ENCODE data around the gene ADNP2. TPM values are rescaled to one million over a fixed set of nuclear protein-coding genes. Genes with fewer than 3 reads are reported as not detected.

The ADNP2 gene
- total RNA-seq, 1 donor from 2014 or later: 33.9 TPM

DNA sequence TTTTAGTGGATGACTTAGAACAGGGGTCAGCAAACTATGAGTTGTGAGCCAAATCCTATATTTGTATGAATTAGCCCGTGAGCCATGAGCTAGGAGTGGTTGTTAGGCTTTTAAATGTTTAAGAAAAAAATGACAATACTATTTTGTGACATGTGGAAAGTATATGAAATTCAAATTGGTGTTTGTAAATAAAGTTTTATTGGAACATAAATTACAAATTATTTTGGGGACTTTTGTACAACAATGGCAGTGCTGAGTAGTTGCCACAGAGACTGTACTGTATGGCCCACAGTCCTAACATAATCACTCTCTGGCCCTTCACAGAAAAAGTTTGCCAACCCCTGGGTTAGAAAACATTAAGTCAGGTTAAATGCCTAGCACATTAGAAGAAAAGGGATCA, 26.1 kb downstream of the ADNP2 start:
- no peak for TF ChIP-seq CTCF (IDR thresholded peaks at IDR 0.05; ENCODE audit: unreplicated experiment)
- no peak for DNase-seq (ENCODE audit: low spot score in 2 of 2, unreplicated experiment in 2 of 2)
- H3K36me3 Mint-ChIP-seq: peaks cover 47% of the 10 kb centered on the region
- H3K9me3 Mint-ChIP-seq: no peaks in the 10 kb centered on the region
- H3K27ac Mint-ChIP-seq: no peak overlapping the region
- H3K27me3 Mint-ChIP-seq (ENCODE audit: low read depth): no peaks in the 10 kb centered on the region
- H3K4me3 Mint-ChIP-seq: no peak overlapping the region
- H3K4me1 Mint-ChIP-seq: peaks cover 18% of the 10 kb centered on the region

GRCh38 chr18:80136679-80137078, 27.6 kb downstream of the ADNP2 start:
- no peak for TF ChIP-seq CTCF (IDR thresholded peaks at IDR 0.05; ENCODE audit: unreplicated experiment)
- H3K4me3 Mint-ChIP-seq: no peak overlapping the region
- no peaks in the 10 kb centered on the region for H3K9me3 Mint-ChIP-seq
- no peak for DNase-seq (ENCODE audit: low spot score in 2 of 2, unreplicated experiment in 2 of 2)
- no peak overlapping the region for H3K27ac Mint-ChIP-seq
- no peaks in the 10 kb centered on the region for H3K27me3 Mint-ChIP-seq (ENCODE audit: low read depth)
- H3K4me1 Mint-ChIP-seq: peaks cover 8% of the 10 kb centered on the region
- peaks cover 43% of the 10 kb centered on the region for H3K36me3 Mint-ChIP-seq

DNA sequence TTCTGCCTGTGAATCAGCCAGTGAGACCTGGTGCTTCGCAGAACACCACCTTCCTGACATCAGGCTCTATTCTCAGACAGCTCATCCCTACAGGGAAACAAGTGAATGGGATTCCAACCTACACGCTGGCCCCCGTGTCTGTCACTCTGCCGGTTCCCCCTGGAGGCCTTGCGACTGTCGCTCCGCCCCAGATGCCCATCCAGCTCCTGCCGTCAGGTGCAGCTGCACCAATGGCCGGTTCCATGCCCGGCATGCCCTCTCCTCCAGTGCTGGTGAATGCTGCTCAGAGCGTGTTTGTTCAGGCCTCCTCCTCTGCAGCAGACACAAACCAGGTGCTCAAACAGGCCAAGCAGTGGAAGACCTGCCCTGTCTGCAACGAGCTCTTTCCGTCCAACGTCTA, 28.1 kb downstream of the ADNP2 start:
- TF ChIP-seq CTCF (IDR thresholded peaks at IDR 0.05; ENCODE audit: unreplicated experiment): no peak
- H3K36me3 Mint-ChIP-seq: peaks cover 40% of the 10 kb centered on the region
- no peak overlapping the region for H3K4me3 Mint-ChIP-seq
- H3K9me3 Mint-ChIP-seq: no peaks in the 10 kb centered on the region
- H3K27me3 Mint-ChIP-seq (ENCODE audit: low read depth): no peaks in the 10 kb centered on the region
- no peak for DNase-seq (ENCODE audit: low spot score in 2 of 2, unreplicated experiment in 2 of 2)
- H3K27ac Mint-ChIP-seq: no peak overlapping the region
- peaks cover 3% of the 10 kb centered on the region for H3K4me1 Mint-ChIP-seq

GRCh38 chr18:80137976-80138375, 28.9 kb downstream of the ADNP2 start:
- H3K4me1 Mint-ChIP-seq: no peaks in the 10 kb centered on the region
- H3K4me3 Mint-ChIP-seq: no peak overlapping the region

GRCh38 chr18:80140455-80140985, 31.5 kb downstream of the ADNP2 start:
- no peaks in the 10 kb centered on the region for H3K9me3 Mint-ChIP-seq
- H3K36me3 Mint-ChIP-seq: peaks cover 23% of the 10 kb centered on the region
- TF ChIP-seq CTCF (IDR thresholded peaks at IDR 0.05; ENCODE audit: unreplicated experiment): no peak
- DNase-seq (ENCODE audit: low spot score in 2 of 2, unreplicated experiment in 2 of 2): no peak
- H3K27ac Mint-ChIP-seq: no peak overlapping the region
- H3K4me3 Mint-ChIP-seq: no peak overlapping the region
- H3K4me1 Mint-ChIP-seq: peaks cover 3% of the 10 kb centered on the region
- H3K27me3 Mint-ChIP-seq (ENCODE audit: low read depth): no peaks in the 10 kb centered on the region

More at GRCh38 chr18:80137976-80138375, 28.9 kb downstream of the ADNP2 start:
- H3K27ac Mint-ChIP-seq: no peak overlapping the region
- TF ChIP-seq CTCF (IDR thresholded peaks at IDR 0.05; ENCODE audit: unreplicated experiment): no peak
- peaks cover 38% of the 10 kb centered on the region for H3K36me3 Mint-ChIP-seq
- H3K9me3 Mint-ChIP-seq: no peaks in the 10 kb centered on the region
- no peak for DNase-seq (ENCODE audit: low spot score in 2 of 2, unreplicated experiment in 2 of 2)
- H3K27me3 Mint-ChIP-seq (ENCODE audit: low read depth): no peaks in the 10 kb centered on the region

DNA sequence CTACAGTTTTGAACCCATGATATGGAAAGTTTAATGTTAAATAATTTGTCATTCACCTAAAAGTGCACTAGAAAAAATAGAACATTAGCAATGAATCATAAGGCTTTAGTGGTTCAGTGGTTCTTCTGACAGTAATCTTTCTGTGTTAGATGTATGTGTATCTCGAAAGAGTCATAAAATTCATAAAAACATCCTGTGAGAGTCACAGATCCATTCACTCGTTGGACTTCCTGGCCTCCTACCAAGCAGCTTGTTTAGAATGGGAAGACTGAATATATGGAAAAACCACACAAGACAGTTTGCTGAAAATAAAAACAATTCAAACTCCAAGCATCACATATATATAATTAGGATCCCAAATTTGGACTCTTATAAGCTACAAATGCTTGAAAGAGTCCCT, 34.8 kb downstream of the ADNP2 start:
- no peak overlapping the region for H3K4me3 Mint-ChIP-seq
- DNase-seq (ENCODE audit: low spot score in 2 of 2, unreplicated experiment in 2 of 2): no peak
- no peak for TF ChIP-seq CTCF (IDR thresholded peaks at IDR 0.05; ENCODE audit: unreplicated experiment)
- H3K27ac Mint-ChIP-seq: no peak overlapping the region
- no peaks in the 10 kb centered on the region for H3K9me3 Mint-ChIP-seq
- H3K4me1 Mint-ChIP-seq: peaks cover 3% of the 10 kb centered on the region
- peaks cover 8% of the 10 kb centered on the region for H3K36me3 Mint-ChIP-seq
- H3K27me3 Mint-ChIP-seq (ENCODE audit: low read depth): no peaks in the 10 kb centered on the region
